Measurements from ENCODE around the gene SEC14L5.

Gene SEC14L5

DNA sequence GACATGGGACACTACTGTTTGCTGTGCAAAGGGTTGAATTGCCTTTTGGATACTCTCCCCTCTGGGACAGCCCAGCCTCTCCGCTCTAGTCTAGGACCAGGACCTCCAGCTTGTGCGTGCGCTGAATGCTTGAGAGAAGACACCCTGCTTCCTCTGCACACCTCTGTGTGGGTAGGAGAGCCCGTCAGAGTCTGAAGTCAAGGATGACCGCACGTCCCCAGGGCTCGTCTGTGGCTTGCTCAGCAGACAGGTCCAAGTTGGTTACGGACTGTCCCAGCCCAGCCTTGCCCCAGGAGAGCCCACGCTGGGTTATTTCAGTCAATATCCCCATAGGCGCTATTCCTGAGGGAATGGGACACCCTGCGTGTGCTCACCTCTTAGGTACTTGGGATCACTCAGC lies 103.9 kb downstream of the SEC14L5 start:
- TF ChIP-seq CTCF (IDR thresholded peaks at IDR 0.05; ENCODE audit: insufficient read depth, low read length, missing control alignments): no peak
- DNase-seq (ENCODE audit: low read depth, low spot score): no peak
- CTCF ChIA-PET: no interaction called here

DNA sequence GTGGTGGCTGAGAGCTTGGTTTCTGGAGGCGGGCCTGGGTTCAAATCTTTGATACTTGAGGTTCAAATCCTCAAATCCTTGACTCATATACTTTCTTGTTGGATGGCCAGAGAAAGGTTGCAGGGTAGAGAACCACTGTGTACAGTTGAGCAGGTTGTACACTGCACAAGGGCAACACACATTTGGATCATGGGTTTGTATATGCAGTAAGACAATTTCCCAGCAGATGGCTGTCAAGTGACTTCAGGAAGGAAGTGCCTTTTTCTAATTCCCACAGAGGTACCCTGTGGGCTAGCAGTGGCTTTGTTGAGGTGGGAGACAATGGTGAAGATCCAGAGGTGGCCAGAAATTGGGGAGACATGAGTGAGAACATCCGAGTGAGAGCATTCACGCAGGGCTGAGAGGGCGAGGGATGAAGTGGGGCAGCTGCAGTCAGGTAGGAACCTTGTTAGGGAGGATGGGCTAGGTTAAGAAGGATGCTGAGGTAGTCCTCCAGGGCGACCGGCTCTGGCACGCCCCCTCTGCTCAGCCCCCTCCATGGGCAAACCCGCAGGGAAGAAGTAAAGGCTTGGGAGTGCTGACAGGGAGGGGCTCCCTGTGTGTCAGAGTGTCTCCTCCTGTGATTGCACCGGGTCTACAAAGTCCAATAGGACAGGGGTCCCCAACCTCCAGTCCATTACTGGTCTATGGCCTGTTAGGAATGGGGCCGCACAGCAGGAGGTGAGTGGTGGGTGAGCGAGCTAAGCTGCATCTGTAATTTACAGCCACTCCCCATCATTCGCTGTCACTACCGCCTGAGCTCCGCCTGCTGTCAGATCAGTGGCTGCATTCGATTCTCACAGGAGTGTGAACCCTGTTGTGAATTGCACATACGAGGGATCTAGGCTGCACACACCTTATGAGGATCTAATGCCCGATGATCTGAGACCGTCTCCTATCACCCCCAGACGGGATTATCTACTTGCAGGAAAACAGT lies 104.9 kb downstream of the SEC14L5 start:
- ChIA-PET POLR2A (no interaction called here), CTCF (interaction anchor here (0.5 kb wide), 1 partner anchor 555 kb away, joined by 3 read pairs; no protein-coding TSS in a partner anchor)
- DNase-seq (ENCODE audit: low read depth, low spot score): no peak
- no peak overlapping the region for H3K4me3 ChIP-seq (ENCODE audit: low read depth, low read length)
- TF ChIP-seq CTCF (IDR thresholded peaks at IDR 0.05; ENCODE audit: insufficient read depth, low read length, missing control alignments): no peak

More for the DNA sequence above, 103.9 kb downstream of the SEC14L5 start:
- POLR2A ChIA-PET: no interaction called here
- H3K4me3 ChIP-seq (ENCODE audit: low read depth, low read length): no peak overlapping the region

GRCh38 chr16:5064915-5065314 lies 106.8 kb downstream of the SEC14L5 start:
- no peak overlapping the region for H3K4me3 ChIP-seq (ENCODE audit: low read depth, low read length)
- CTCF ChIA-PET: no interaction called here
- POLR2A ChIA-PET: no interaction called here
- no peak for DNase-seq (ENCODE audit: low read depth, low spot score)
- no peak for TF ChIP-seq CTCF (IDR thresholded peaks at IDR 0.05; ENCODE audit: insufficient read depth, low read length, missing control alignments)

DNA sequence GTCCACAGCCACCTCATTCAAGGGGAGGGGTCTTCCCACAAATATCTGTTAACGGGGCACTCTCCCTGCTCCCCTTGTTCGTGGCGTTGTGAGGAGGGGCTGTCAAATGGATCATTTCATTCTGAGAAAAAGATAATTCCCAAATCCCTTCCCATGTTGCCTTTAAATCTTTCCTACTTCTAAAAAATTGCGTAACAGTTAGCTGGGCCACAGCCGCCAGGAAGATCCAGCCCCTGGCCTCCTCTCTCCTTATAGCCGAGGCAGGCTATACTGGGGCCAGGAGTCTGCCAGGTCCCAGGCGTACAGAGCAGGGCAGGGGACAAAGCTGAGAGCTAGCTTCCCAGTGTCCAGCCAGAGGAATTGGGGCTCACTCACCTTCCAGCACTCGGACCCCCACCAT lies 107.2 kb downstream of the SEC14L5 start:
- no peak for TF ChIP-seq CTCF (IDR thresholded peaks at IDR 0.05; ENCODE audit: insufficient read depth, low read length, missing control alignments)
- ChIA-PET POLR2A (no interaction called here), CTCF (no interaction called here)
- H3K4me3 ChIP-seq (ENCODE audit: low read depth, low read length): no peak overlapping the region
- no peak for DNase-seq (ENCODE audit: low read depth, low spot score)

DNA sequence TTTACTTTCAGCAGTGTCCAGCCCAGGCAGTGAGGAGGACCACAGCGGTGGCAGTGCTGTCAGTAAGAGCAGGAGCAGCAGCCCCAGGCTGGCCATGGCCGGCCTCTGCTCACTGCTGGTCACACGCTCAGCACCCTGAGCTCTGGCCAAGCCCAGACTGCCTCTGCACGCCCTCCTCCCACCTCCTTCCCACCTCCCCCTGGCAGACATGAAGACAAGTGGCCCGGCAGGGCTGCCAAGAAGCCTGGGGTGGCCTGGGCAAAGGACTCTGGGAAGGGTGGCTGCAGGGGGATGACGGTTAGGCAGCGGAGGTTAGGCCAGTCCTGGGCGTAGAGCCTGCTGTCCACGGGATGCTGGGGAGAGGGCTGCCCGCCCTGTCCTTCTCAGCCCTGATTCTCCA lies 107.7 kb downstream of the SEC14L5 start, which contains the start of gene C16orf89:
C16orf89 (minus strand) TSS at position 144 of the 400 bp plus-strand sequence; CDS start at position 96, 48 bp downstream.
- CTCF ChIA-PET: interaction anchor here (1.0 kb wide), 1 partner anchor 21 kb away, joined by 3 read pairs; no protein-coding TSS in a partner anchor
- TF ChIP-seq CTCF (IDR thresholded peaks at IDR 0.05; ENCODE audit: insufficient read depth, low read length, missing control alignments): no peak
- POLR2A ChIA-PET: no interaction called here
- no peak within 1 kb of the TSS for H3K4me3 ChIP-seq (ENCODE audit: low read depth, low read length)
- no peak for DNase-seq (ENCODE audit: low read depth, low spot score)

GRCh38 chr16:5066511-5066910 lies 108.4 kb downstream of the SEC14L5 start:
- no peak for DNase-seq (ENCODE audit: low read depth, low spot score)
- CTCF ChIA-PET: interaction anchor here (1.0 kb wide), 1 partner anchor 22 kb away, joined by 3 read pairs; no protein-coding TSS in a partner anchor
- TF ChIP-seq CTCF (IDR thresholded peaks at IDR 0.05; ENCODE audit: insufficient read depth, low read length, missing control alignments): no peak
- H3K4me3 ChIP-seq (ENCODE audit: low read depth, low read length): no peak overlapping the region
- POLR2A ChIA-PET: no interaction called here

Data from AG04449 (cell line).